Measurements from ENCODE around the gene MEGF8.
A peak's percentile ranks its signal among the peaks of the same experiment; 100 is the strongest.

Gene MEGF8

DNA sequence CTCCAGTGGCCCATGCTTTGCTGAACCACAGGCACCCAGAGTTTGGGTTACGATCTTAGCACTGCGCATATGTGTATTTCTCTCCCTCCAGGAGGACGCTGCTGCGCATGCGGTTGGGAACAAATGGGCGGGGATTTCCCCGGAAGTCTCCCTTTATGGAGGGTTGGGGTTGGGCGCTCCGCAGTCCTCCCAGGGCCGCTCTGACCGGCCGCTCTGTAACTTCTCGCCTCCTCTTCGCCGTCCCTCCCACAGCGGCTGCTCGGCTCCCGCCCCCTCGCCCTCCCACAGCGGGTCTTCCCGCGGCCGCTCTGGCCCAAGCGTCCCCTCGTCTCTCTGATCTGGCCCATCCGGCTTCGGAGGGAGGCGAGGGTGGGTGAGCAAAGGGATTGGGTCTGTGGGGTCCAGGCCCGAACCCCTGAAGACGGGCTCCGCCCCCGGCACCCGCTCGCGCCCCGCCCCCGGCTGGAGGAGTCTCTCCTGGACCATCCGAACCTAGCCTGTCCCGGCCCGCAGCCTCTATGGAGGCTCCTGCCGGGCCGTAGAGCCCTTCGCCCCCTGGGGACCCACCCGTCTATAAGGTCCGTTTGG lies at the start of gene MEGF8:
TSS of gene MEGF8 (plus strand) at position 328 of the 588 bp plus-strand sequence. CDS start 609 bp downstream, outside the sequence.
- peak; percentile 98 for DNase-seq

DNA sequence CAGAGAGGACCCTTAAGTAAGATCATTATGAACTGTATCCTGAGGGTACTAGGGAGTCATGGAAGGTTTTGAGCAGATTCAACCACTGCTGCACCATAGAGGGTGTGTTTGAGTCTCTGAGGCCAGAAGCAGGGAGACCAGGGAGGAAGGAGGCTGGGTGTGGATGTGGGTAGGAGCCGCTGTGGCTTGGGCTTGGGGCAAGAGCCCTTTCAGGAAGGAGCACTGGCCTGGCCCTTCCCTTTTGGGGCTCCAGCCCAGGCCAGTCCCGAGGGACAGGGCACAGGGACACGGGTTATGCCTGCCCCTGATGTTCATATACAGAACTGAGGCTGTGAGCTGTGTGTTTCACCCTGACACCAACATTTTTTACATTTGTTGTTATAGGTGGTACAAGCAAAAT lies 49.2 kb upstream of the MEGF8 start:
- no peak for DNase-seq

GRCh38 chr19:42276821-42277220 lies 48.6 kb upstream of the MEGF8 start:
- DNase-seq = no peak

- no peak for DNase-seq
Measured at GRCh38 chr19:42277821-42278451, 47.5 kb upstream of the MEGF8 start.

GRCh38 chr19:42278452-42279154 lies 46.8 kb upstream of the MEGF8 start:
- no peak for DNase-seq

DNA sequence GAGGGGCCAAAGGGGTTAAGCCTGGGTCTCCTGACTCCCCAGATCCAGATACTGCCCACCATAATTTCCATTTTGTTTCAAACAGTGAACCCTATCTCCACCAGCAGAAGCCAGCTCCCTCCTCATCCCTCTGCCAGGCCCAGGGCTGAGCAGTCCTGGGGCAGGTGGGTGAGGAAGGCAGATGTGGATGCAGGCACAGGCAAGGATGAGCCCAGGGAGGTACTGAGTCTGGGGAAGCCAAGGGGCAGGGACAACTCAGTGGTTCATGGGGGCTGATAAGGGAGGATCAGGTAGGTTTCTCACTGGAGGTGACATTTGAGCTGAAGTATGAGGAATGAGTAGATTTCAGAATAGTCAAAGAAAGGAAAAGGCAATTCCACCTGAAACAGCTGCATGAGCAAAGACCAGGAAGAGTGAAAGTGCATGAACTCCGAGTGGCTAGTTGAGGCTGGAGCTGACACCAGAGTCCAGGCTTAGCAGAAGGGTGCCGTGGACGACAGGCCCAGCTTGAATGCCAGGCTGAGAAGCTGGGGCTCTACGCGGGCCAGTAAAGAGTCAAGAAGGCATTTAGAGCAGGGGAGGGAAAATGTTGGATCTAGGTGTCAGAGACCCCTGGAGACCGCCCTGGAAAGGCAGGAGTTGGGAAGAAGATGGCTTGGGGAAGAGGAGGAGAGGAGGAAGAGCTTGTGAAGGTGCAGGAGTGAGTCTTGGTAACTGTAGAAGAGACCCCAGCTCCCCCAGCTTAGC lies 46.1 kb upstream of the MEGF8 start:
- no peak for DNase-seq

DNA sequence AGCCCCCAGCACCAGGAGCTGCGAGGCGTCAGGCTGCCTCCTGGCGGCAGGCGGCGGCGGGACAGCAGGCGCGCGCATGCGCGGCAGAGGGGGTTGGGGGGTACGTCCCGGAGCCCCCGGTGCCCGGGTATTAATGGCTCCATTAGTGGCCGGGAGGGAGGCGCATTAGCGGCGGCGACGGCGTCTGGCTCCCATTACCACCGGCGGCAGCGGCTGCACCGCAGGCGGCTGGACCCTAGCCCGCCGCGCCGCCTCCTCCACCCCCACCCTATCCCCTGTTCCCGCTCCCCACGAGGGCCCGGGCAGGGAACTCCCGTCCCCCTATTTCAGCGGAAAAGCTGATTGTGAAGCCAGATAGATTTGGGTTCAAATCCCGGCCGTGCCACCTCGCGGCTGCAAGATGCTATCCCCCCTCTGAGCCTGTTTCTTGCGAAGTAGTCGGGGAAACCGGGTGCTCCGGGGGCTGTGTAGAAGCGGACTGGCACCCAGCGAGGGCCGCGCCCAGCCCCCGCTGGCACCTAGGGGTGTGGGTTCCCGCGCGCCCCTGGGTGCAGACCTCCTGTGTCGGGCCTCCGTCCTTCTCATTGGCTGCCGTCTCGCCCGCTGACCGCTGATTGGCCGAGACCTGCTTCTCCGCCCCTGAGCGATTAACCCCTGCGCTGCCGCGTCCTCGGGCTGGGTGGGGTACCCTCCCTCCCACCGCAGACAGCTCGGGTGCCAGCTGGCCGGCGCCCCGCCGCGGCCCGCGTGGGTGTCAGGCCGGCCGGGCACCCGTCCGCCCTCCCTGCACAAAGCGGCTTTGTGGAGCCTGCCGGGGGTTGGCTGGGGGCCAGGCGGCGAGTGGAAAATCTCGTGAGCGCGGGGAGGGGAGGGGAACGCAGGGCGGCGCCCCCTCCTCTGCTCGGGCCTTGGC lies 45.3 kb upstream of the MEGF8 start:
- peak; percentile 85 for DNase-seq

- DNase-seq = no peak
Measured at GRCh38 chr19:42280815-42281145, 44.7 kb upstream of the MEGF8 start.

GRCh38 chr19:42281146-42281826 lies 44.1 kb upstream of the MEGF8 start:
- no peak for DNase-seq

DNA sequence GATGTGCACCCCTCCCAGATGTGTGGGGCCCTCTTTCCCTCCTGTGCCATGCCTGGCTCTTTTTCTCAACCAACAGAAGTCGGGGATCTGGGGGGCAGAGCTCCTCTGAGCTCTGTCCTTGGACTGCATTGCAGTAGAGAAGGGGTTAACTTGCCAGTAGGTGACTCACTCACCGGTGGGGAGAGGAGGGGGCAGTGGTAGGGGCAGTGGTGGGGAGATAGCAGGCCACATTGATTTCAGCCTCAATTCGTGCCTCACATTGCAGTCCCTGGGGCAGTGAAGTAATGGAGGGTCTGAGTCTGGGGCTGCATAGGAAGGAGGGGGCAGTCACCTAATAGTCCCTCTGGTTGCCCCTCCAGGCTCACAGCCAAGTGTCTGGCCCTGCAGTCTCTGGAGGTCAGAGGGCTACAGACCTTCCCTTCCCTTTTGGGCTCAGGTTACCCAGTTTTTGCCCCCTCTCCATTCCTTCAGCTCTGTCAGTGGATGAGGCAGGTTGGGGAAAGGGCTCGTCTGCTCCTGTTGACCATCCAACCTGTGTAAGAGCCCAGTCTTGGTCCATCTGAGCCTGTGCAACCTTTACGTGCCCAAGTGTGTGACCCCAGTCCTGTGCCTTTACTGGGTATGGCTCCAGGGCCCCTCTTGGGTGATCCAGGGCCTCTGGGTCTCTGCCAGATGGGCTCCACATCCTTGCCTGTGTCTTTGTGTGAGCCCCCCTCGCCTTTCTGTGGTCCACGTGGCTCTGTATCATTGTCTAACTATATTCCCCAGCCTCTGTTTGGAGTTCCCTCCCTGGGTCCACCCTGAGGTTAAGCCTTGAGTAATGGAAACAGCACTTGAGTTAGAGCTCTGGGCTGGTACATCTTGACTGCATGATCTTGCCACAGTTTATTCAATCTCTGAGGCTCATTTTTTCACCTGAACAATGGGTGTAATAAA lies 43.3 kb upstream of the MEGF8 start:
- no peak for DNase-seq

DNA sequence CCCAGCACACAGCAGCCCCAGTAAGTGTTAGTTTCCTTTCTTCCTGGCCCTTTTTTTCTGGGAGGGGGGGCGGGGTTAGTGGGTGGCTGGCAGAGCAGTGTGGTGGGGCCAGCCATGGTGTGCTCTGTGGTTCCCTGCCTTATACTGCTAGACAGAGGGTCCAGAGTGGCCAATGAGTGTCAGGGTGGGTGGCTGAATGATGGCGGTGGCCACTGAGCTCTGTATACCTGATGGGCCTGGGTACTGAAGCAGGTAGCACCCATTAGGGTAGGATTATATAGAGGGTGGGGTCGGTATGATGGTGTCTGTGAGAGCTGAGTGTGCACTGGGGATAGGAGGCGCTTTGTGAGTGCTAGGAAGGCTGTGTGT lies 42.6 kb upstream of the MEGF8 start:
- no peak for DNase-seq

DNA sequence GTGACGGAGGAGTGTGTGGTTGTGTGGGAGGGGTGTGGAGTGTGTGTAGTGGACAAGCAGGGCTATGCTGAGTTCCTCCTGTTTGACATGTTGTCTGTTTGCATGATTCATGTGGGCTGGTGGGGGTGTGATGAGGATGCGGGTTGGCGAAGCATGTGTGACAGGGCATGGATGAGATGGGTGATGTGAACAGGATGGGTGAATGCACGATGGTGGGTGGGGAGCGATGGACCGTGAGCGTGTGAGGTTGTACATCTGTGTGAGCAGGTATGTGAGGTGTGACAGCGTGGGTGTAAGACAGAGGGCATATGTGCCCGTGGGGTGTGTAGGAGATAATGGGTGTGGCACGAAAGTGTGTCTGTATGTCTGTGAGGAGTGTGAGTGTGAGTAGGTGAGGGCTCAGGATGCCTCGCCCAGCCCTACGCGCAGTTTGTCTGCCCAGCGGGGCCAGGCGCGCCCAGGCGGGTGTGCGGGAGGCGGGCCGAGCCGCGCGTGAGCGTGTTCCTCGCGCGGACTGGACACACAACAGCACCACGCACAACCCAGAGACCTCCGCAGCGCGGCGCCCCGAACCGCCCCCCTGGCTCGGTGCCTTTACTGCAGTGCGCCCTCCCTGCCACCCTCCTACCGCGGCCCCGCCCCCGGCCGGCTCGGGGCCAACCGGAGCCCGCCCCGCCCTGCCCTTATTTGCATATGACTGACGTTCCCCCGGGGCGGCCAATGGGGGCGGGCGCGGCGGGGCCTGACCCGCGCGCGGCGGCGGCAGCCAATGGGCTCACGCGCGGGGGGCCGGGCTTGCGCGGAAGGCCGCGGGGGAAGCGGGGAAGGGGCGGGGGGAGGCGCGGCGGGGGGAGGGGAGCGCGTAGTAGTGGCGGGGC lies 42.0 kb upstream of the MEGF8 start:
- peak; percentile 50 for DNase-seq

- no peak for DNase-seq
Measured at GRCh38 chr19:42284066-42284501, 41.4 kb upstream of the MEGF8 start.

- no peak for DNase-seq
Measured at GRCh38 chr19:42284591-42285341, 40.7 kb upstream of the MEGF8 start.

- no peak for DNase-seq
Measured at GRCh38 chr19:42285541-42285941, 39.9 kb upstream of the MEGF8 start.

DNA sequence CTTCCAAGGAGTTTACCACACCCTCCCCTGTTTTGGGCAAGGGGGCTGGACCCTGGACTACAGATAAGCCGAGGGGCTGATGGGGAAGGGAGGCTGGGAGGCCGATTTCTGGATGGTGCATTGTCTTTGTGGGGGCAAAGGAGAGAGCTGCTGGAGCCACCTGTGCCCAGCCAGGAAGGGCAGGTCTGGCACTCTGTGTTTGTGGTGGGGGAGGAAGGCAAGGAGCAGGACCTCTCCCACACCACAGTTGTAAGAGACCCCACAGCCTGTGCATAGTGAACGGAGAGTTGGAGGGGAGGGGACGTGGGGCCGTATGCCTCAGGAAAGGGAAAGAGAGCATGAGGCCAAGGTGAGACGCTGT lies 39.5 kb upstream of the MEGF8 start:
- DNase-seq = no peak

- DNase-seq = no peak
Measured at GRCh38 chr19:42286349-42287016, 39.0 kb upstream of the MEGF8 start.

DNA sequence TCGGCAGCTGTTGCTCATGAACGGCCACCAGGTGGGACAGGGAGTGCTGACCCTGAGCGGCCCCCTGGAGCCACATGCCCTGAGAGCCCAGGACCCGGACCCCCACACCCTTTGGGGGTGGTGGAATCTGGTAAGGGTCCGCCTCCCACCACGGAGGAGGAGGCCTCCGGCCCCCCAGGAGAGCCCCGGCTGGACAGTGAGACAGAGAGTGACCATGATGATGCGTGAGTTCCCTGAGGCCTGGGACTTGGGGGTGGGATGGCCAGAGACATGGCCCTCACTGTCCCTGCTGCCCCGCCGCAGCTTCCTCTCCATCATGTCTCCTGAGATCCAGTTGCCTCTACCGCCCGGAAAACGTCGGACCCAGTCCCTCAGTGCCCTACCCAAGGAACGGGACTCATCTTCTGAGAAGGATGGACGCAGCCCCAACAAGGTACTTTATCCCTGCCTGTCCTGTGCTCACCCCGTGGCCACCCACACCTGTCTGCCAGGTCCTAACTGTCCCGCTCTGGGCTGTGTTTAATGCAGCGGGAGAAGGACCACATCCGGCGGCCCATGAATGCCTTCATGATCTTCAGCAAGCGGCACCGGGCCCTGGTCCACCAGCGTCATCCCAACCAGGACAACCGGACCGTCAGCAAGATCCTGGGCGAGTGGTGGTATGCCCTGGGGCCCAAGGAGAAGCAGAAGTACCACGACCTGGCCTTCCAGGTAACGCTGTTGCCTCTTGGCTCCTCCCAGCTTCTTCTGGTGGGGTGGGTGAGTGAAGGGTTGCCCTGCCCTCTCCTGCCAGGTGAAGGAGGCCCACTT lies 38.2 kb upstream of the MEGF8 start:
- DNase-seq = no peak

Data from NCI-H1436 treated with DMSO at 0.1 percent for 48 hours (cell line).